Colonic mucosa (tissue), 4 donors: ENCODE data around the gene DLX1. TPM values are rescaled to one million over a fixed set of nuclear protein-coding genes. Genes with fewer than 3 reads are reported as not detected.

Experiments used
- DNase-seq: peaks from one replicate; pipeline ENCODE4 v3.0.0-alpha.2; 2020
- H3K27ac ChIP-seq: fragments of 200-600 bp; one replicate; pipeline ENCODE4 v1.8.0; 2021
- H3K27me3 ChIP-seq: fragments of 200-600 bp; one replicate; pipeline ENCODE4 v1.8.0; 2021
- H3K36me3 ChIP-seq: fragments of 200-600 bp; one replicate; pipeline ENCODE4 v1.8.0; 2021
- H3K4me1 ChIP-seq: fragments of 200-600 bp; one replicate; pipeline ENCODE4 v1.8.0; 2021; ENCODE audit warnings: mild to moderate bottlenecking
- H3K4me3 ChIP-seq: fragments of 200-600 bp; one replicate; pipeline ENCODE4 v1.8.0; 2021
- H3K9ac ChIP-seq, 2 donors: one replicate each; pipeline ENCODE4 v1.7.0; 2013; ENCODE audit warnings: control low read depth in 2 of 2, low read depth in 2 of 2, low read length in 2 of 2
- H3K9me3 ChIP-seq: fragments of 200-600 bp; one replicate; pipeline ENCODE4 v1.8.0; 2021
- intact Hi-C: fragments of 100-400 bp; cut with DNase I; formaldehyde crosslinking; loops from one replicate; pipeline ENCODE4 v1.14.1; 2022
- total RNA-seq, 2 donors: library from RNA; stranded (reverse); fragmentation: NEBNext Ultra II Directional in 1 of 2; extraction: Animal tissue kit (Norgen Biotek cat#: 25700) in 1 of 2; gene quantifications; one replicate each; pipeline ENCODE4 v1.2.1, GENCODE V29; 2021
- TF ChIP-seq, protein P1 (sequence below): fragments of 200-600 bp; IDR thresholded peaks from one replicate; pipeline ENCODE4 v1.8.0; 2022; ENCODE audit warnings: antibody characterized with exemption, mild to moderate bottlenecking
- donor health status: healthy.
- donor health status: DM: no; HTN: no; CAD: no.
- donor health status: DM: no; HTN: no; CAD: no.

Gene DLX1
- total RNA-seq, 2 donors from 2014 or later: 0.19 TPM; not detected in 1

DNA sequence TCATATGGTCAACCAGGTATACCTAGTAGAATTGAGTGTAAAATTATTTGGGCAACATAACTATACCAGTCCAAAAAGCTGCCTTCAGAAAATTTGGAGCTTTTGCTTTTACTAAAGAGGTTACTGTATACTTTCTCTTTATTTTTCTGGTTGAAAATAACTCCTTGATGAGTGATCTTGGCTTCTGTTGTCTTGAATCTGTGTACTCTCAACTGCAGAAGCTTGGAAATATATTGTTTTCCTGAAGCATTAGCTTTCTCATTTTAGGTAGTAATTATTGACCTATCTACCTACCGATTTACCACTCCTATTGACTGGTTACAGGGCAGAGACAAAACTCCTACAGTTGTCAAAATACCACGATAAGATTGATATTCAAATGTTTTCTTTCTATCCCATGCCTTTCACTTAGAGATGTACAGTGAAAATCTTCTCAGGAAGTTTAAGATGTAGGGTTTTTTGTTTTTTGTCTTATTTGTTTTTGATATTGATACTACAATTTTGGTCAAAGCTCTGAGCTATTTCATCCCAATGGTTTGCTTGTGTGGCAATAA lies 35.7 kb upstream of the DLX1 start:
- Histone ChIP-seq H3K27ac (no peak overlapping the region), H3K9ac (no peak overlapping the region), H3K27me3 (no peaks in the 10 kb centered on the region), H3K4me3 (no peak overlapping the region), H3K36me3 (no peaks in the 10 kb centered on the region), H3K9me3 (no peaks in the 10 kb centered on the region), H3K4me1 (no peaks in the 10 kb centered on the region)
- TF ChIP-seq, protein P1, sequence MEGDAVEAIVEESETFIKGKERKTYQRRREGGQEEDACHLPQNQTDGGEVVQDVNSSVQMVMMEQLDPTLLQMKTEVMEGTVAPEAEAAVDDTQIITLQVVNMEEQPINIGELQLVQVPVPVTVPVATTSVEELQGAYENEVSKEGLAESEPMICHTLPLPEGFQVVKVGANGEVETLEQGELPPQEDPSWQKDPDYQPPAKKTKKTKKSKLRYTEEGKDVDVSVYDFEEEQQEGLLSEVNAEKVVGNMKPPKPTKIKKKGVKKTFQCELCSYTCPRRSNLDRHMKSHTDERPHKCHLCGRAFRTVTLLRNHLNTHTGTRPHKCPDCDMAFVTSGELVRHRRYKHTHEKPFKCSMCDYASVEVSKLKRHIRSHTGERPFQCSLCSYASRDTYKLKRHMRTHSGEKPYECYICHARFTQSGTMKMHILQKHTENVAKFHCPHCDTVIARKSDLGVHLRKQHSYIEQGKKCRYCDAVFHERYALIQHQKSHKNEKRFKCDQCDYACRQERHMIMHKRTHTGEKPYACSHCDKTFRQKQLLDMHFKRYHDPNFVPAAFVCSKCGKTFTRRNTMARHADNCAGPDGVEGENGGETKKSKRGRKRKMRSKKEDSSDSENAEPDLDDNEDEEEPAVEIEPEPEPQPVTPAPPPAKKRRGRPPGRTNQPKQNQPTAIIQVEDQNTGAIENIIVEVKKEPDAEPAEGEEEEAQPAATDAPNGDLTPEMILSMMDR: no peak
- intact Hi-C loops: no loop called here
- DNase-seq: no peak

DNA sequence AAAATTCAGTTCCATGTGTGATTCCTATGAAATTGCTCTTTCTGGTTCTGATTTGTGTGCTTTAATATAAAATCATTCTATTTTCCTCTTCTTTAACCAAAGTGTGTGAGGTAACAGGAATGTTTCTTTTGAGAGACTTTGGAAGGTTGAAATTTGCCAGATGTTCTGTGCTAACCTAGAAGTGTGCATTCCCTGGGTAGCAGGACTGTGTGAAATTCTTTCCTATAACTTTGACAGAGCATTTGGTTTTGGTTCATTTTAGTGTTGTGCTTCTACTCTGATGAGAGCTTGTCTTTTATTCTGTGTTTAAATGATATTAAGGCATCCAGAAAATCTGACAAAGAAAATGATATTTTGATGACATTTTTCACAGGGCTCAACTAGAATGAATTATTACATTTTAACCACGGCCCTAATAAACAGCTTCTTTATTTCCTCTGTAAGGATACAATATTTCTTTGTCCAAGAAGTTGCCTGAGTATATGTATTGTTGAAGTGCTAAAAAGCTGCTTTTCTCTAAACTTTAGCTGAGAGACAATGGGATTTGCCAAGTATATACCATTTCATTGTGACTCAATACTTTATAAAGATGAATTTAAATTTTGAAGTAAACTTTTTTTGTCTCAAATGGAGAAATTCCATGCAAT lies 34.7 kb upstream of the DLX1 start:
- no peaks in the 10 kb centered on the region for H3K27me3 ChIP-seq
- TF ChIP-seq, protein P1: no peak

GRCh38 chr2:172052000-172052983 lies 33.0 kb upstream of the DLX1 start:
- intact Hi-C loops: no loop called here
- no peak overlapping the region for H3K4me3 ChIP-seq
- no peak overlapping the region for H3K27ac ChIP-seq
- no peaks in the 10 kb centered on the region for H3K9me3 ChIP-seq
- no peaks in the 10 kb centered on the region for H3K36me3 ChIP-seq
- DNase-seq: no peak
- TF ChIP-seq, protein P1: no peak
- H3K9ac ChIP-seq: no peak overlapping the region
- no peaks in the 10 kb centered on the region for H3K27me3 ChIP-seq
- H3K4me1 ChIP-seq: no peaks in the 10 kb centered on the region

More for the DNA sequence above, 34.7 kb upstream of the DLX1 start:
- Histone ChIP-seq H3K9ac (no peak overlapping the region), H3K36me3 (no peaks in the 10 kb centered on the region), H3K4me1 (no peaks in the 10 kb centered on the region), H3K4me3 (no peak overlapping the region), H3K9me3 (no peaks in the 10 kb centered on the region), H3K27ac (no peak overlapping the region)
- no peak for DNase-seq
- intact Hi-C loops: no loop called here

DNA sequence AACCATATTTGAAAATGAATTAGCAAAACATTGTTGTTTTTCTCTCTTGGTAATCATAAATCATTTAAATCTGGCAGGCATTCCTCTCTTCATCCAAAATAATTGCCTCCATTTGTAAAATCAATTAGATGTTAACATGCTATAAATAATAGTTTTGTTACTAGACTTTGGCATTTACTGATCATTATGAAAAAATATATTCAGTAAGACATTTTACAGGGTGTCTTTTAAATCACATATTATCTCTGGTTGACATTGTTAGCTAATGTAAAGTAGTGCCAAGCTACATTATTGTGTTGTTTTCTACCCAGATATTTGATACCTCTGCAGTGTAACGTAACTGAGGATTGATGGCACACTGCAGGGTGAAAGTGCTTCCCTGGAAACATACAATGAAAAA lies 31.8 kb upstream of the DLX1 start:
- Histone ChIP-seq H3K4me3 (no peak overlapping the region), H3K9me3 (no peaks in the 10 kb centered on the region), H3K4me1 (no peaks in the 10 kb centered on the region), H3K9ac (no peak overlapping the region), H3K27ac (no peak overlapping the region), H3K27me3 (no peaks in the 10 kb centered on the region), H3K36me3 (no peaks in the 10 kb centered on the region)
- intact Hi-C loops: no loop called here
- DNase-seq: no peak
- TF ChIP-seq, protein P1: no peak

DNA sequence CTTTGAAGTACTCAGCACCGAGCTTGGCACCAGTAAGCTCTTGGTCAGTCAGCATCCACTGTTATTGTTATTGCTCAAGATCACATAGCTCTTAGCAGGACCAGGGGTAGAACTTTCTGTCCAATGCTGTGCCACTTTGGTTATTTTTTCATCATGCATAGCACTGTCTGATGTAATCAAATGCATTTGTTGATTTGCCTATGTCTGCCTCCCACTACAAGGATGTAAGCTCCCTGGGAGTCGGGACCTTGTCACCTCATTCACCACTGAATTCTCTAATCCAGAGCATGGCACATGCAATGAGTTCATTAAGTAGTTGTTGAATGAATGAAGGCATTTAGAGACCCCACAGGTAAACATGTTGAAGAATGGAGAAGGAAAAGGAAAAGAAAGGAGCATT lies 29.0 kb upstream of the DLX1 start:
- Histone ChIP-seq H3K9me3 (no peaks in the 10 kb centered on the region), H3K4me1 (no peaks in the 10 kb centered on the region), H3K27me3 (no peaks in the 10 kb centered on the region), H3K9ac (no peak overlapping the region), H3K27ac (no peak overlapping the region), H3K4me3 (no peak overlapping the region), H3K36me3 (no peaks in the 10 kb centered on the region)
- intact Hi-C loops: no loop called here
- DNase-seq: no peak
- TF ChIP-seq, protein P1: no peak
